GM12801 (cell line): ENCODE results near the gene CDH23.

Experiments
- TF ChIP-seq, protein P1 (sequence below): IDR thresholded peaks from one replicate; pipeline ENCODE4 v1.5.1; 2011; ENCODE audit warnings: control low read depth; ENCODE audit not compliant: insufficient read length; ENCODE audit errors: extremely low read depth

Gene CDH23

DNA sequence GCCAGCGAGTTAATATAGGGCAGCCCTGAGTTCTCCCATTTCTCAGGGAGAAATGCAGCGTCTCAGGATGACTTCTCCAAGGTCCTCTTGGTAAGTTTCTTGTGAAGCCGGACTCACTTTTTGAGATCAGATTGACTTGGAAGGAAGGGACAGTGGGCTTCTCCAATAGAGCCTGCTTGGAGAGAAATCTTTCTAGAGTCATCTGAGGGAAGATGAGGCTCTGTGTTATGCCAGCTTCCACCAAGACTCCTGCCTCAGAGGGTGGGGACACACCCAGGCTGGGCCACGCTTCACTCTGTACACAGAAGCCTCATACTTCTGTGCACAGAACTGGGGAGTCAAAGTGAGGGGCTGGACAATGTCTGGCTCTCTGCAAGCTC lies 317.3 kb downstream of the CDH23 start:
- TF ChIP-seq, protein P1, sequence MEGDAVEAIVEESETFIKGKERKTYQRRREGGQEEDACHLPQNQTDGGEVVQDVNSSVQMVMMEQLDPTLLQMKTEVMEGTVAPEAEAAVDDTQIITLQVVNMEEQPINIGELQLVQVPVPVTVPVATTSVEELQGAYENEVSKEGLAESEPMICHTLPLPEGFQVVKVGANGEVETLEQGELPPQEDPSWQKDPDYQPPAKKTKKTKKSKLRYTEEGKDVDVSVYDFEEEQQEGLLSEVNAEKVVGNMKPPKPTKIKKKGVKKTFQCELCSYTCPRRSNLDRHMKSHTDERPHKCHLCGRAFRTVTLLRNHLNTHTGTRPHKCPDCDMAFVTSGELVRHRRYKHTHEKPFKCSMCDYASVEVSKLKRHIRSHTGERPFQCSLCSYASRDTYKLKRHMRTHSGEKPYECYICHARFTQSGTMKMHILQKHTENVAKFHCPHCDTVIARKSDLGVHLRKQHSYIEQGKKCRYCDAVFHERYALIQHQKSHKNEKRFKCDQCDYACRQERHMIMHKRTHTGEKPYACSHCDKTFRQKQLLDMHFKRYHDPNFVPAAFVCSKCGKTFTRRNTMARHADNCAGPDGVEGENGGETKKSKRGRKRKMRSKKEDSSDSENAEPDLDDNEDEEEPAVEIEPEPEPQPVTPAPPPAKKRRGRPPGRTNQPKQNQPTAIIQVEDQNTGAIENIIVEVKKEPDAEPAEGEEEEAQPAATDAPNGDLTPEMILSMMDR: no peak

DNA sequence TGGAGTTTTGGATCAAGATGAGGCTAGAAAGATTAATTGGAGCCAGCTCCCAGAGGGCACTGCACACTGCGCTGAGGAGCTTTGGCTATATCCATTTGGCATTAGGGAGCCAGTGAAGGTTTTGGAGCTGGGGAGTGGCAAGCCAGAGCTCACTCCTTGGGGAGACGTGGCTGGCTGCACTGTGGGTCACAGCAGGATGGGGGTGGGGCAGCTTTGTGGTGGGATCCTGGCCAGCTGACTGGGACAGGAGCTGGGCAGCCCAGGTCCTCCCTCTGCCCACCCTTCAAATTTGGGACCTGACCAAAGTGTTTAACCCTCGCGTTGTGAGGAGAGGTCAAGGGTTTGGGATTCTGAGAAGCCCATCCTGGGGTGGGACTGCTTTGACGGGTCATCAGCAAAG lies 317.9 kb downstream of the CDH23 start:
- TF ChIP-seq, protein P1: no peak

DNA sequence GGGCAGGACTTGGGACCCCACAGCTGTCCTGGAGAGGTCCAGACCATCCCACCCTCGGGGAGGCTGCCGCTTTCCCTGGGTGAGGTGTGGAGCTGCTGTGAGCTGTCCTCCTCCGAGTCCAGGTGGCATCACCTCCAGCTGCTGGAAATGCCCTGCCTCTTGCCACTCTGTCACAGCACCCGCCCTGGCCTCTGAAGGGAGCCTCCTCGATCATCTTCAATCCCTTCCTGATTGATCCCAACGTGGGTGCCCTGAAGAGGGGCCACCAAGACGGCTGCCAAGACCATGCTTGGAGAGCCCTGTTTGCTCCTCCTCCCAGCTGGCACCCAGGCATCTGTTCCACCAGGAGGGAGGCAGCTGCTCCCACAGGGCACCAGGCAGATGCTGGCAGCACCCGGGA lies 318.3 kb downstream of the CDH23 start:
- TF ChIP-seq, protein P1: no peak

DNA sequence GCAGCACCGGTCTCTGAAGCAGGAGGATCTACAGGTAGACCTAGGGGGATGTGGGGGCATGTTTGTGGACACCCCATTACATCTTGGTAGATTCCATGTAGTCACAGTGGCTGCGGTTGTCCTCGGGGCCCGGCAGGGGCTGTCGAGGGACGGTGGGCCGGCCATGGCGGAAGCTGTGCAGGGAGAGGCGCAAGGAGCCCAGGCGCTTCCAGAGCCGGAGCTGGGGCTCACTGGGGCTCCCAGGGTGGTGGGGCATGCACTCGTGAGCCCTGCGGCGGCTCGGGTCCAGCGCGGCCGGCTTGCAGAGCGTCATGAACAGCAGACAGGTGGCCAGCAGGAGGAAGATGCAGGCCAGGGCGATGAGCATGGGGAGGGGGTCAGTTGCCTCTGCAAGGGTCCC lies 319.1 kb downstream of the CDH23 start:
- TF ChIP-seq, protein P1: no peak

DNA sequence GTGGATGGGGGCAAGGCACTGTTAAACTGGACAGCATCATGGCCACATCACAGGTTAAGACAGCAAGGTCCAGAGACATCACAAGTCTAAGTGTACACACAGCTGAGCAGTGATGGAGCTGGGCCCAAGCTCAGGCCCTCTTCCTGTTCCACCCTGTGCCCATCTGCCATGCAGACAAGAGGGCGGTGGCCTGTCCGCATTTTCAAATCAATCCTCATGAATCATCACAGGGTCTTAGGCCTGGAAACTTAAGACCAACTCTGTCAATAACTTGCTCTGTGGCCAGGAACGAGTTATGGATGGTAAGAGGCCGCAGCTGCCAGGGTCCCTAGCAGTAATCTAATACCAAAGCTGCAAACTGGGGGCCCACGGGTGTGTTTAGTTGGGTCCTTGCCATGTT lies 319.7 kb downstream of the CDH23 start:
- TF ChIP-seq, protein P1: no peak

DNA sequence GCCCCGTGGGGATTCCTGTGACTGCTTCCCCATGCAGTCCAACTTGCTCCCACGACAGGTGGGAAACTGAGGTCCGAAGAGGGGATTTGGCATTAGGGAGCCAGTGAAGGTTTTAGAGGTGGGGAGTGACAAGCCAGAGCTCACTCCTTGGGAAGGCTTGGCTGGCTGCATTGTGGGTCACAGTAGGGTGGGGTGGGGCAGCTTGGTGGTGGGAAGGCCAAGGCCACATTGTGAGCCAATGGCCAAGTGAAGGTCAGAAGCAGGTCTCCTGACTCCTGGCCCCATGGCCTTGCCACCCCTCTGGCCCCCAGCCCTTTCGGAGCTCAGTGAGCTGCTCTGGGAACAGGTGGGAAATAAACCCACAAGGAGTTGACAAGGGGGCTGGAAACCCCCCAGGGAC lies 320.3 kb downstream of the CDH23 start:
- TF ChIP-seq, protein P1: no peak

DNA sequence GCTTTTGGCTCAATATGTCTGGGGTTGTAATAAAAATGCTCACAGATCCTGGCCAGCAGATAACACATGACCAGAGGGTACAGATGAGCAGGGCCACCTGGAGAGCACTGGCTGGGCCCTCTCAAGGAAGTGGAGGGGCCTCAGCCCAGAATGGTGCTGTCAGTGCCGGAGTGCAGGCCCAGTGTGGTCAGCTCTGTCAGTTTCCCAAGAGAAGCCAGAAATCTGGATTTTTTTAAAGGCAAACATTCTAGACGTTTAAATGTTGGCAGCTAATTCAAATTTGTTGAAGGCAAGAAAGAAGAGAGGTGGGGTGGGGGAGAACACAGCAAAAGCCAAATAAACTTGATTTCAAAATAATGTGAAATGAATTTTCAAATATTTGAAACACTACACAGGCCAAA lies 320.8 kb downstream of the CDH23 start:
- TF ChIP-seq, protein P1: no peak

DNA sequence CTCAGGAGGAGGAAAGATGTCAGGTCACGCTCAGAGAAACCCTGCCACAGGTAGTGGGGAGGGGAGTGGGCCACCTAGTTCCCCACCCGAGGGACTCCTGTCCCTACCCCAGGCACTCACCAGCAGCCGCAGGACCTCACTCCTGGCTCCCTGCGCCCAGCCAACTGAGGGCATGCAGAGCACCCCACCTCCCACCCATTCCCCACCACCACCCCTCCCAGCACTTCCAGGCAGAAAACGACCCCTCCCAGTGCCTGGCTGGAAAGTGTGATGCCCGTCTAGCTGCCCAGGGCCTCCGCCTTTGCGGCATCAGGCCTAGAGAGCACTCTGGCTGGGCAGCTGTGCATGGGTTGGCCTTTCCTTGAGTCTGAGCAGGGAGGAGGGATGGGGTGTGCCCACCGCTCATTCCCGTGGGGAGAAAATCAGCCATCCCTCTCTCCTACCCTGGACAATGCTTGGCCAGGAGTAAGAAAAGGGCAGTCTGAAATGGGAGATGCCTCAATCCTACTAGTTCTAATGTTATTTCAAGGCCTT lies 321.5 kb downstream of the CDH23 start:
- TF ChIP-seq, protein P1: no peak
